SK-N-SH (cell line): ENCODE results near the gene CSTB. TPM values are rescaled to one million over a fixed set of nuclear protein-coding genes. Genes with fewer than 3 reads are reported as not detected.

Experiments used
- CTCF ChIA-PET: fragments of 300-600, 350-600 bp; formaldehyde crosslinking; extraction: SDS; loops from one replicate; lab custom pipeline; 2021; lab: Yijun Ruan, JAX
- POLR2A ChIA-PET: fragments of 350-600 bp; sonication (Branson Sonifier 250); formaldehyde crosslinking; extraction: SDS; loops from one replicate; lab custom pipeline; 2020; ENCODE audit warnings: antibody characterized with exemption, inconsistent platforms; lab: Yijun Ruan, JAX
- DNase-seq: peaks from one replicate; pipeline ENCODE4 v3.0.0; 2012
- H2AFZ ChIP-seq: fragments of 200-600 bp; sonication (generic); 2 replicates; pipeline ENCODE4 v1.8.1; 2016; ENCODE audit warnings: antibody characterized with exemption, mild to moderate bottlenecking, low read depth
- H3F3A ChIP-seq: fragments of 200-600 bp; sonication (generic); replicated peaks from 2 replicates; pipeline ENCODE3; 2016; ENCODE audit warnings: antibody characterized with exemption, mild to moderate bottlenecking; ENCODE audit not compliant: insufficient read depth
- H3K27ac ChIP-seq, 2 experiments: fragments of 200-500 bp in 1 of 2; fragments of 200-600 bp in 1 of 2; sonication (Bioruptor generic) in 1 of 2; sonication (generic), shearing (Covaris generic) in 1 of 2; 2 replicates each; pipeline versions ENCODE4 v1.5.1 to v1.6.1; 2014 to 2016; ENCODE audit warnings: low read depth in 2 of 2, inconsistent platforms in 1 of 2, low read length in 1 of 2, mild to moderate bottlenecking in 1 of 2, mixed read lengths in 1 of 2
- H3K27me3 ChIP-seq: fragments of 200-600 bp; sonication (generic), shearing (Covaris generic); 2 replicates; pipeline ENCODE4 v1.6.1; 2016; ENCODE audit warnings: mixed run types; ENCODE audit not compliant: insufficient read depth
- H3K36me3 ChIP-seq, 2 experiments: fragments of 200-500 bp in 1 of 2; fragments of 200-600 bp in 1 of 2; sonication (Bioruptor generic) in 1 of 2; sonication (generic) in 1 of 2; replicated peaks in 1 of 2; 2 replicates each; pipeline versions ENCODE3 to v1.5.1; 2014 to 2016; ENCODE audit warnings: low read length in 1 of 2, mild to moderate bottlenecking in 1 of 2; ENCODE audit not compliant: insufficient read depth in 2 of 2, control insufficient read depth in 1 of 2
- H3K4me1 ChIP-seq, 2 experiments: fragments of 200-500 bp in 1 of 2; fragments of 200-600 bp in 1 of 2; sonication (Bioruptor generic) in 1 of 2; sonication (generic), shearing (Covaris generic) in 1 of 2; 2 replicates each; pipeline versions ENCODE4 v1.5.1 to v1.6.1; 2014 to 2016; ENCODE audit warnings: low read depth in 1 of 2, low read length in 1 of 2, mixed run types in 1 of 2; ENCODE audit not compliant: insufficient read depth in 2 of 2, control insufficient read depth in 1 of 2
- H3K4me2 ChIP-seq: fragments of 200-600 bp; sonication (generic), shearing (Covaris generic); 2 replicates; pipeline ENCODE4 v1.6.1; 2017; ENCODE audit warnings: mixed run types
- H3K4me3 ChIP-seq, 2 experiments: fragments of 200-500 bp in 1 of 2; fragments of 200-600 bp in 1 of 2; sonication (Bioruptor generic) in 1 of 2; sonication (generic), shearing (Covaris generic) in 1 of 2; 2 replicates each; pipeline versions ENCODE4 v1.5.1 to v1.8.1; 2014 to 2016; ENCODE audit warnings: low read depth in 2 of 2, inconsistent platforms in 1 of 2, low read length in 1 of 2, mild to moderate bottlenecking in 1 of 2, mixed read lengths in 1 of 2, moderate library complexity in 1 of 2
- H3K79me2 ChIP-seq: fragments of 200-600 bp; sonication (generic); 2 replicates; pipeline ENCODE4 v1.8.1; 2017; ENCODE audit warnings: mild to moderate bottlenecking; ENCODE audit not compliant: insufficient read depth
- H3K9ac ChIP-seq: fragments of 200-600 bp; sonication (generic); 2 replicates; pipeline ENCODE4 v1.6.1; 2017; ENCODE audit warnings: mixed run types
- H3K9me2 ChIP-seq: fragments of 200-600 bp; sonication (generic); 2 replicates; pipeline ENCODE4 v1.6.1; 2017; ENCODE audit warnings: mixed run types
- H3K9me3 ChIP-seq: fragments of 200-600 bp; sonication (generic); 2 replicates; pipeline ENCODE4 v1.6.1; 2017; ENCODE audit warnings: mixed run types, mild to moderate bottlenecking, moderate library complexity
- H4K20me1 ChIP-seq: fragments of 200-600 bp; sonication (generic); 2 replicates; pipeline ENCODE4 v1.6.1; 2017; ENCODE audit warnings: mild to moderate bottlenecking, mixed run types; ENCODE audit not compliant: insufficient read depth
- CHD2 ChIP-seq: fragments of 150-350 bp; IDR thresholded peaks from 2 replicates; pipeline ENCODE4 v1.6.1; 2018; ENCODE audit warnings: low read length; ENCODE audit not compliant: partially characterized antibody
- EP300 ChIP-seq, 2 experiments: IDR thresholded peaks; 2 replicates each; pipeline versions ENCODE4 v1.4.0 to v1.6.1; 2012; ENCODE audit warnings: borderline replicate concordance in 1 of 2, low read depth in 1 of 2, low read length in 1 of 2
- EZH2phosphoT487 ChIP-seq: fragments of 200-600 bp; sonication (generic); IDR thresholded peaks from 2 replicates; pipeline ENCODE4 v1.6.1; 2017; ENCODE audit warnings: low read depth, mixed run types, mild to moderate bottlenecking, antibody characterized with exemption, moderate library complexity, borderline replicate concordance
- FOXJ3 ChIP-seq: sonication (generic); formaldehyde crosslinking; IDR thresholded peaks from 2 replicates; pipeline ENCODE4 v1.5.1; 2020; ENCODE audit warnings: mild to moderate bottlenecking, missing genetic modification reagents
- GATA2 ChIP-seq: sonication (generic); formaldehyde crosslinking; IDR thresholded peaks from 2 replicates; pipeline ENCODE4 v1.5.0; 2020; ENCODE audit warnings: mild to moderate bottlenecking, missing genetic modification reagents
- IRF3 ChIP-seq: fragments of 150-350 bp; IDR thresholded peaks from 2 replicates; pipeline ENCODE4 v1.6.1; 2016; ENCODE audit warnings: mild to moderate bottlenecking, low read depth, low read length
- POLR2AphosphoS5 ChIP-seq: IDR thresholded peaks from 2 replicates; pipeline ENCODE4 v1.6.1; 2012; ENCODE audit warnings: low read depth, low read length
- REST ChIP-seq: IDR thresholded peaks from 2 replicates; pipeline ENCODE4 v1.6.1; 2012; ENCODE audit warnings: mild to moderate bottlenecking, low read depth, low read length, moderate library complexity
- RFX5 ChIP-seq: IDR thresholded peaks from 2 replicates; pipeline ENCODE4 v1.6.1; 2012; ENCODE audit warnings: mild to moderate bottlenecking, improper control_type of control experiment, low read length
- RXRA ChIP-seq: IDR thresholded peaks from 2 replicates; pipeline ENCODE4 v1.4.0; 2012; ENCODE audit warnings: low read depth, mild to moderate bottlenecking, borderline replicate concordance
- SIN3A ChIP-seq: IDR thresholded peaks from 2 replicates; pipeline ENCODE4 v1.6.1; 2012; ENCODE audit warnings: low read depth, mild to moderate bottlenecking, low read length, moderate library complexity, borderline replicate concordance
- SMC3 ChIP-seq: IDR thresholded peaks from 2 replicates; pipeline ENCODE4 v1.6.1; 2012; ENCODE audit warnings: low read depth, low read length, improper control_type of control experiment
- ZBTB33 ChIP-seq: IDR thresholded peaks from 2 replicates; pipeline ENCODE4 v1.4.0; 2012; ENCODE audit warnings: low read depth, borderline replicate concordance
- WGBS: methylation state at CpG from one replicate; pipeline ENCODE4 v1.1.6; 2017; ENCODE audit warnings: low lambda C conversion rate; 5-methylcytosine and 5-hydroxymethylcytosine counted together
- polyA plus RNA-seq, 3 experiments: library from polyadenylated mRNA; depleted of rRNA; stranded (reverse); fragments of >200 nt; gene quantifications; 2 replicates each; pipeline ENCODE4 v1.2.3, GENCODE V29; 2012

The CSTB gene
- polyA plus RNA-seq, 1 of the 3 experiments (the other 2 are of a cell fraction): 101 TPM

GRCh38 chr21:43779660-43780059, 3.6 kb upstream of the CSTB start:
- 78% methylated on average over 5 of the region's 5 CpGs for WGBS
- Histone ChIP-seq H3K79me2 (peaks cover 15% of the 10 kb centered on the region; the same call in 1 of the 2 replicates), H3K4me1 (peaks cover 0 to 6% of the 10 kb centered on the region in 2 experiments; a peak in 1 of 4 replicates), H3K9ac (no peak overlapping the region), H3K9me2 (no peaks in the 10 kb centered on the region), H3K36me3 (no peaks in the 10 kb centered on the region), H3K27ac (no peak overlapping the region), H4K20me1 (no peaks in the 10 kb centered on the region), H3K4me2 (no peak overlapping the region), H2AFZ (no peak overlapping the region), H3K9me3 (no peaks in the 10 kb centered on the region), H3K4me3 (no peak overlapping the region), H3K27me3 (no peaks in the 10 kb centered on the region), H3F3A (no peaks in the 10 kb centered on the region)
- ChIA-PET POLR2A (no interaction called here), CTCF (interaction anchor here (2.3 kb wide), 1 partner anchor 10 kb away, joined by 9 read pairs; the partner anchor contains the start of gene RRP1)
- no peak for DNase-seq
- TF ChIP-seq GATA2 (CRISPR knock-in tag) (no peak), EZH2phosphoT487 (no peak), RFX5 (no peak), SMC3 (no peak), CHD2 (no peak), SIN3A (no peak), EP300 (IDR thresholded peaks at IDR 0.05; ENCODE audit: borderline replicate concordance in 1 of 2, low read depth in 1 of 2, low read length in 1 of 2) (no peak), ZBTB33 (no peak), RXRA (no peak), FOXJ3 (no peak), POLR2AphosphoS5 (no peak), REST (no peak), IRF3 (no peak)
